Activated naive CD4-positive, alpha-beta T cell treated with Interleukin-2 at 50 U/mL for 16 hours (primary cell): ENCODE results near the gene IDNK.

Experiments used
- DNase-seq: peaks from one replicate; pipeline ENCODE4 v3.0.0-alpha.2; 2020

Gene IDNK

GRCh38 chr9:83636813-83637212, 13.9 kb downstream of the IDNK start:
- DNase-seq = no peak

GRCh38 chr9:83637389-83637788, 14.4 kb downstream of the IDNK start:
- DNase-seq = no peak

GRCh38 chr9:83639266-83639665, 16.3 kb downstream of the IDNK start:
- DNase-seq = no peak

- DNase-seq = no peak
Measured at GRCh38 chr9:83642793-83643192, 19.9 kb downstream of the IDNK start.

- no peak for DNase-seq
Measured at GRCh38 chr9:83646500-83647239, 23.7 kb downstream of the IDNK start.

- peak; percentile 75 for DNase-seq
Measured at GRCh38 chr9:83649080-83649479, 26.1 kb downstream of the IDNK start.

- no peak for DNase-seq
Measured at GRCh38 chr9:83649515-83649914, 26.6 kb downstream of the IDNK start.

- no peak for DNase-seq
Measured at GRCh38 chr9:83651558-83651957, 28.6 kb downstream of the IDNK start.

- DNase-seq = no peak
Measured at GRCh38 chr9:83652433-83652832, 29.5 kb downstream of the IDNK start.

- DNase-seq = no peak
Measured at GRCh38 chr9:83655433-83655832, 32.5 kb downstream of the IDNK start.

- no peak for DNase-seq
Measured at GRCh38 chr9:83656032-83656680, 33.2 kb downstream of the IDNK start.

GRCh38 chr9:83656952-83657351, 34.0 kb downstream of the IDNK start:
- no peak for DNase-seq

GRCh38 chr9:83662933-83663332, 40.0 kb downstream of the IDNK start:
- DNase-seq = no peak

GRCh38 chr9:83665580-83666200, 42.7 kb downstream of the IDNK start:
- no peak for DNase-seq

GRCh38 chr9:83669067-83669466, 46.1 kb downstream of the IDNK start:
- DNase-seq = no peak

GRCh38 chr9:83670381-83670780, 47.4 kb downstream of the IDNK start:
- DNase-seq = no peak

GRCh38 chr9:83671451-83671850, 48.5 kb downstream of the IDNK start:
- DNase-seq = no peak

GRCh38 chr9:83675466-83675865, 52.5 kb downstream of the IDNK start:
- DNase-seq = no peak

- no peak for DNase-seq
Measured at GRCh38 chr9:83677596-83677995, 54.7 kb downstream of the IDNK start.

- no peak for DNase-seq
Measured at GRCh38 chr9:83680233-83680632, 57.3 kb downstream of the IDNK start.

GRCh38 chr9:83681490-83681889, 58.5 kb downstream of the IDNK start:
- DNase-seq = no peak

- no peak for DNase-seq
Measured at GRCh38 chr9:83688921-83689320, 66.0 kb downstream of the IDNK start.

- no peak for DNase-seq
Measured at GRCh38 chr9:83691492-83691891, 68.5 kb downstream of the IDNK start.
